Loucy (cell line): ENCODE data around the gene PUSL1.

Experiments
- H2AFZ ChIP-seq: fragments of 200-600 bp; sonication (generic); 2 replicates; pipeline ENCODE4 v1.6.0; 2016; ENCODE audit warnings: antibody characterized with exemption, mild to moderate bottlenecking, low read length, moderate library complexity
- H3F3A ChIP-seq: fragments of 200-600 bp; 2 replicates; pipeline ENCODE4 v1.6.0; 2016; ENCODE audit warnings: antibody characterized with exemption, low read depth, mild to moderate bottlenecking
- H3K27me3 ChIP-seq: fragments of 200-600 bp; sonication (generic); 2 replicates; pipeline ENCODE4 v1.6.1; 2014; ENCODE audit warnings: low read length, mild to moderate bottlenecking; ENCODE audit not compliant: insufficient read depth, poor library complexity, severe bottlenecking
- H3K36me3 ChIP-seq: fragments of 200-600 bp; sonication (generic); 2 replicates; pipeline ENCODE4 v1.6.1; 2016; ENCODE audit warnings: low read length; ENCODE audit not compliant: insufficient read depth
- H3K4me1 ChIP-seq: fragments of 200-600 bp; sonication (generic); 2 replicates; pipeline ENCODE4 v1.5.1; 2014; ENCODE audit warnings: low read length, mild to moderate bottlenecking; ENCODE audit not compliant: insufficient read depth, poor library complexity, severe bottlenecking
- H3K4me2 ChIP-seq: fragments of 200-600 bp; sonication (generic); 2 replicates; pipeline ENCODE4 v1.6.0; 2014; ENCODE audit warnings: antibody characterized with exemption, low read length, low read depth, mild to moderate bottlenecking; ENCODE audit not compliant: poor library complexity, severe bottlenecking
- H3K4me3 ChIP-seq: fragments of 200-600 bp; sonication (generic); 2 replicates; pipeline ENCODE4 v1.5.1; 2014; ENCODE audit warnings: low read length, mild to moderate bottlenecking, mixed read lengths; ENCODE audit not compliant: poor library complexity, severe bottlenecking
- H3K79me2 ChIP-seq: fragments of 200-600 bp; sonication (generic); 2 replicates; pipeline ENCODE4 v1.6.1; 2014; ENCODE audit warnings: low read length; ENCODE audit not compliant: insufficient read depth
- H3K9ac ChIP-seq: fragments of 200-600 bp; sonication (generic); 2 replicates; pipeline ENCODE4 v1.6.0; 2014; ENCODE audit warnings: mild to moderate bottlenecking, low read depth, low read length, moderate library complexity; ENCODE audit not compliant: poor library complexity, severe bottlenecking
- H3K9me2 ChIP-seq: fragments of 200-600 bp; sonication (generic); replicated peaks from 2 replicates; pipeline ENCODE4 v1.6.1; 2016; ENCODE audit warnings: low read depth, low read length, mixed read lengths
- H3K9me3 ChIP-seq: fragments of 200-600 bp; sonication (generic); 2 replicates; pipeline ENCODE4 v1.6.1; 2014; ENCODE audit warnings: mild to moderate bottlenecking, antibody characterized with exemption, low read length, low read depth; ENCODE audit not compliant: insufficient read depth
- H4K20me1 ChIP-seq: fragments of 200-600 bp; sonication (generic); 2 replicates; pipeline ENCODE4 v1.6.0; 2014; ENCODE audit warnings: antibody characterized with exemption, low read length, mild to moderate bottlenecking; ENCODE audit not compliant: insufficient read depth, poor library complexity, severe bottlenecking
- CTCF ChIP-seq: fragments of 200-600 bp; sonication (generic); conservative IDR thresholded peaks from 2 replicates; pipeline ENCODE4 v1.5.1; 2014; ENCODE audit warnings: mild to moderate bottlenecking, antibody characterized with exemption, low read length
- EZH2phosphoT487 ChIP-seq: fragments of 200-600 bp; IDR thresholded peaks from 2 replicates; pipeline ENCODE4 v1.6.1; 2018; ENCODE audit warnings: antibody characterized with exemption, mild to moderate bottlenecking, moderate library complexity, borderline replicate concordance

PUSL1 gene

GRCh38 chr1:1286313-1287261 is 21.8 kb upstream of the PUSL1 start:
- Histone ChIP-seq H2AFZ (no peak overlapping the region), H3K79me2 (no peaks in the 10 kb centered on the region), H3K4me1 (no peaks in the 10 kb centered on the region), H3K9me2 (no peaks in the 10 kb centered on the region), H3K4me2 (no peak overlapping the region), H4K20me1 (no peaks in the 10 kb centered on the region), H3K9ac (no peak overlapping the region), H3K9me3 (no peaks in the 10 kb centered on the region), H3K4me3 (no peak overlapping the region), H3K27me3 (no peaks in the 10 kb centered on the region), H3F3A (no peaks in the 10 kb centered on the region), H3K36me3 (no peaks in the 10 kb centered on the region)
- no peak for TF ChIP-seq CTCF
- TF ChIP-seq EZH2phosphoT487: no peak

GRCh38 chr1:1287288-1288110 is 20.9 kb upstream of the PUSL1 start:
- H3K36me3 ChIP-seq: no peaks in the 10 kb centered on the region
- no peak overlapping the region for H2AFZ ChIP-seq
- no peaks in the 10 kb centered on the region for H3K9me3 ChIP-seq
- H3K4me3 ChIP-seq: no peak overlapping the region
- H3K4me2 ChIP-seq: no peak overlapping the region
- H3K9ac ChIP-seq: no peak overlapping the region
- no peak for TF ChIP-seq CTCF
- no peak for TF ChIP-seq EZH2phosphoT487
- H3K9me2 ChIP-seq: no peaks in the 10 kb centered on the region
- H4K20me1 ChIP-seq: no peaks in the 10 kb centered on the region
- no peaks in the 10 kb centered on the region for H3K4me1 ChIP-seq
- H3F3A ChIP-seq: no peaks in the 10 kb centered on the region
- no peaks in the 10 kb centered on the region for H3K79me2 ChIP-seq
- H3K27me3 ChIP-seq: no peaks in the 10 kb centered on the region

GRCh38 chr1:1290238-1290731 is 18.1 kb upstream of the PUSL1 start:
- Histone ChIP-seq H3K9me3 (no peaks in the 10 kb centered on the region), H3K4me1 (no peaks in the 10 kb centered on the region), H4K20me1 (no peaks in the 10 kb centered on the region), H3K4me3 (no peak overlapping the region), H3K4me2 (no peak overlapping the region), H3K9me2 (no peaks in the 10 kb centered on the region), H3K79me2 (no peaks in the 10 kb centered on the region), H2AFZ (no peak overlapping the region), H3F3A (no peaks in the 10 kb centered on the region), H3K9ac (no peak overlapping the region), H3K36me3 (no peaks in the 10 kb centered on the region), H3K27me3 (no peaks in the 10 kb centered on the region)
- TF ChIP-seq CTCF: peak; percentile 45; the same call in 1 of the 2 replicates
- no peak for TF ChIP-seq EZH2phosphoT487
